Suprapubic skin (tissue), 4 donors: ENCODE data around the gene CENPK.

Experiments
- EP300 ChIP-seq: sonication (generic); formaldehyde crosslinking; IDR thresholded peaks from one replicate; pipeline ENCODE4 v1.6.1; 2017; ENCODE audit warnings: antibody characterized with exemption
- POLR2A ChIP-seq, 2 donors: fragments of 450-650 bp; IDR thresholded peaks; one replicate each; pipeline ENCODE4 v1.6.1; 2017; ENCODE audit warnings: antibody characterized with exemption in 2 of 2, mild to moderate bottlenecking in 2 of 2, moderate library complexity in 2 of 2
- POLR2AphosphoS5 ChIP-seq, 3 donors: sonication (generic); formaldehyde crosslinking; IDR thresholded peaks; one replicate each; pipeline ENCODE4 v1.6.1; 2017; ENCODE audit warnings: antibody characterized with exemption in 3 of 3
- TF ChIP-seq, protein P1 (sequence below), 2 donors: fragments of 200-600 bp in 1 of 2; fragments of 450-650 bp in 1 of 2; sonication (generic) in 1 of 2; IDR thresholded peaks; one replicate each; pipeline ENCODE4 v1.5.1; 2016 to 2019; ENCODE audit warnings: antibody characterized with exemption in 2 of 2, mild to moderate bottlenecking in 1 of 2, moderate library complexity in 1 of 2

GRCh38 chr5:65482736-65483545 lies 80.0 kb downstream of the CENPK start:
- TF ChIP-seq, protein P1, sequence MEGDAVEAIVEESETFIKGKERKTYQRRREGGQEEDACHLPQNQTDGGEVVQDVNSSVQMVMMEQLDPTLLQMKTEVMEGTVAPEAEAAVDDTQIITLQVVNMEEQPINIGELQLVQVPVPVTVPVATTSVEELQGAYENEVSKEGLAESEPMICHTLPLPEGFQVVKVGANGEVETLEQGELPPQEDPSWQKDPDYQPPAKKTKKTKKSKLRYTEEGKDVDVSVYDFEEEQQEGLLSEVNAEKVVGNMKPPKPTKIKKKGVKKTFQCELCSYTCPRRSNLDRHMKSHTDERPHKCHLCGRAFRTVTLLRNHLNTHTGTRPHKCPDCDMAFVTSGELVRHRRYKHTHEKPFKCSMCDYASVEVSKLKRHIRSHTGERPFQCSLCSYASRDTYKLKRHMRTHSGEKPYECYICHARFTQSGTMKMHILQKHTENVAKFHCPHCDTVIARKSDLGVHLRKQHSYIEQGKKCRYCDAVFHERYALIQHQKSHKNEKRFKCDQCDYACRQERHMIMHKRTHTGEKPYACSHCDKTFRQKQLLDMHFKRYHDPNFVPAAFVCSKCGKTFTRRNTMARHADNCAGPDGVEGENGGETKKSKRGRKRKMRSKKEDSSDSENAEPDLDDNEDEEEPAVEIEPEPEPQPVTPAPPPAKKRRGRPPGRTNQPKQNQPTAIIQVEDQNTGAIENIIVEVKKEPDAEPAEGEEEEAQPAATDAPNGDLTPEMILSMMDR (IDR thresholded peaks at IDR 0.05): no peak
- TF ChIP-seq POLR2A (IDR thresholded peaks at IDR 0.05): no peak
- TF ChIP-seq EP300: no peak
- TF ChIP-seq POLR2AphosphoS5 (IDR thresholded peaks at IDR 0.05): no peak
